Measurements from ENCODE around the gene SASH1.

SASH1 gene

GRCh38 chr6:148455225-148455624 is 112.6 kb downstream of the SASH1 start:
- in situ Hi-C loops (cut with MboI; ENCODE audit: low sequenced_read_pairs) = no loop called here

GRCh38 chr6:148455674-148456558 is 113.3 kb downstream of the SASH1 start:
- in situ Hi-C loops (cut with MboI; ENCODE audit: low sequenced_read_pairs) = no loop called here

GRCh38 chr6:148457137-148457842 is 114.7 kb downstream of the SASH1 start:
- in situ Hi-C loops (cut with MboI; ENCODE audit: low sequenced_read_pairs) = no loop called here

- in situ Hi-C loops (cut with MboI; ENCODE audit: low sequenced_read_pairs) = no loop called here
Measured at GRCh38 chr6:148457843-148458159, 115.2 kb downstream of the SASH1 start.

GRCh38 chr6:148459238-148459637 is 116.6 kb downstream of the SASH1 start:
- in situ Hi-C loops (cut with MboI; ENCODE audit: low sequenced_read_pairs) = no loop called here

GRCh38 chr6:148460876-148461646 is 118.4 kb downstream of the SASH1 start:
- in situ Hi-C loops (cut with MboI; ENCODE audit: low sequenced_read_pairs) = loop anchor here (10.0 kb wide), 1 partner anchor 286 kb away; no protein-coding TSS in a partner anchor

- in situ Hi-C loops (cut with MboI; ENCODE audit: low sequenced_read_pairs) = loop anchor here (10.0 kb wide), 1 partner anchor 287 kb away; no protein-coding TSS in a partner anchor
Measured at GRCh38 chr6:148461986-148462577, 119.4 kb downstream of the SASH1 start.

- in situ Hi-C loops (cut with MboI; ENCODE audit: low sequenced_read_pairs) = loop anchor here (10.0 kb wide), 1 partner anchor 289 kb away; no protein-coding TSS in a partner anchor
Measured at GRCh38 chr6:148463671-148464070, 121.0 kb downstream of the SASH1 start.

GRCh38 chr6:148464319-148465010 is 121.8 kb downstream of the SASH1 start:
- in situ Hi-C loops (cut with MboI; ENCODE audit: low sequenced_read_pairs) = loop anchor here (10.0 kb wide), 1 partner anchor 290 kb away; no protein-coding TSS in a partner anchor

GRCh38 chr6:148465011-148465335 is 122.3 kb downstream of the SASH1 start:
- in situ Hi-C loops (cut with MboI; ENCODE audit: low sequenced_read_pairs) = loop anchor here (10.0 kb wide), 1 partner anchor 290 kb away; no protein-coding TSS in a partner anchor

- in situ Hi-C loops (cut with MboI; ENCODE audit: low sequenced_read_pairs) = loop anchor here (10.0 kb wide), 1 partner anchor 291 kb away; no protein-coding TSS in a partner anchor
Measured at GRCh38 chr6:148465670-148466069, 123.0 kb downstream of the SASH1 start.

- in situ Hi-C loops (cut with MboI; ENCODE audit: low sequenced_read_pairs) = loop anchor here (10.0 kb wide), 1 partner anchor 291 kb away; no protein-coding TSS in a partner anchor
Measured at GRCh38 chr6:148466158-148466557, 123.5 kb downstream of the SASH1 start.

GRCh38 chr6:148467926-148468325 is 125.3 kb downstream of the SASH1 start:
- in situ Hi-C loops (cut with MboI; ENCODE audit: low sequenced_read_pairs) = loop anchor here (10.0 kb wide), 1 partner anchor 293 kb away; no protein-coding TSS in a partner anchor

- in situ Hi-C loops (cut with MboI; ENCODE audit: low sequenced_read_pairs) = no loop called here
Measured at GRCh38 chr6:148470156-148470555, 127.5 kb downstream of the SASH1 start.

GRCh38 chr6:148470606-148471465 is 128.2 kb downstream of the SASH1 start:
- in situ Hi-C loops (cut with MboI; ENCODE audit: low sequenced_read_pairs) = no loop called here

- in situ Hi-C loops (cut with MboI; ENCODE audit: low sequenced_read_pairs) = no loop called here
Measured at GRCh38 chr6:148471624-148472159, 129.1 kb downstream of the SASH1 start.

- in situ Hi-C loops (cut with MboI; ENCODE audit: low sequenced_read_pairs) = no loop called here
Measured at GRCh38 chr6:148472171-148473105, 129.8 kb downstream of the SASH1 start.

- in situ Hi-C loops (cut with MboI; ENCODE audit: low sequenced_read_pairs) = no loop called here
Measured at GRCh38 chr6:148479497-148479896, 136.9 kb downstream of the SASH1 start.
